ENCODE data around the gene NAPA.
"Not testable (repeated sequence)": the region's sequence is repeated elsewhere in the genome, so short reads cannot be mapped to it uniquely, and the experiment has no call there.

Gene NAPA

GRCh38 chr19:47499863-47500830, 14.7 kb downstream of the NAPA start:
- DNase-seq: no peak

- no peak for DNase-seq
These were observed 15.5 kb downstream of the NAPA start for GRCh38 chr19:47499371-47499770.

GRCh38 chr19:47498561-47498960, 16.3 kb downstream of the NAPA start:
- DNase-seq: no peak

DNA sequence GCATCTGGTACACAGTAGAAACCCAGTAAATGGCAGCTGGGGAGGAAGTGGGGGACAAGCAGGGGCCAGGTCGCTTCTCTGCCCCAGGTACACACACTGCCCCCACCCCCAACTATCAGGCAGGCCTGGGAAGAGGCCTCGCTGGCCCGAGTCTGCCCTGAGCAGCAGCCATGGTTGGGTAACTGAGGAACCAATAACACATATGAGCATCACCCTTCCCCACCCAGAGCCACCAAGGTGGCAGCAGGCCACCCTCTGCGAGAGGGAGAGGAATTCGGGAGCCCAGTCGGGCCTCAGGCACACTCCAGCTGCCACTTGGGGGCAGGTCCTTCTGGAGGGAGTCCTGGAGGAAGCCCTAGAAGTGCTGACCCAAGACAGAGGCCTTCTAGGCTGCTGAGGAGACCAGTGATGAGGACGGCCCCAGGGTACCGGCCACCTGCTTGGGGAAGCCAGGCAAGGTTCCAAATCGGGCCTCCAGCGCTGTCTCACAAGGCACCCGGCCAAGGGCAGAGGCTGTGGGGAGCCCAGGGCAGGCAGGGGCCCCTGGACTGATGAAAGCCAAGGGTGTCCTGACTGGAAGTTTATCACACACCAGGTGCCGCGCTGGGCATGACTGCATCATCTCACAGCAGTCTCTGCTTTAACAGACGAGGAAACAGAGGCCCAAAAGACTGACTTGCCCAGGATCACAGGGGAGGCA, 16.9 kb downstream of the NAPA start:
- no peak for DNase-seq

DNA sequence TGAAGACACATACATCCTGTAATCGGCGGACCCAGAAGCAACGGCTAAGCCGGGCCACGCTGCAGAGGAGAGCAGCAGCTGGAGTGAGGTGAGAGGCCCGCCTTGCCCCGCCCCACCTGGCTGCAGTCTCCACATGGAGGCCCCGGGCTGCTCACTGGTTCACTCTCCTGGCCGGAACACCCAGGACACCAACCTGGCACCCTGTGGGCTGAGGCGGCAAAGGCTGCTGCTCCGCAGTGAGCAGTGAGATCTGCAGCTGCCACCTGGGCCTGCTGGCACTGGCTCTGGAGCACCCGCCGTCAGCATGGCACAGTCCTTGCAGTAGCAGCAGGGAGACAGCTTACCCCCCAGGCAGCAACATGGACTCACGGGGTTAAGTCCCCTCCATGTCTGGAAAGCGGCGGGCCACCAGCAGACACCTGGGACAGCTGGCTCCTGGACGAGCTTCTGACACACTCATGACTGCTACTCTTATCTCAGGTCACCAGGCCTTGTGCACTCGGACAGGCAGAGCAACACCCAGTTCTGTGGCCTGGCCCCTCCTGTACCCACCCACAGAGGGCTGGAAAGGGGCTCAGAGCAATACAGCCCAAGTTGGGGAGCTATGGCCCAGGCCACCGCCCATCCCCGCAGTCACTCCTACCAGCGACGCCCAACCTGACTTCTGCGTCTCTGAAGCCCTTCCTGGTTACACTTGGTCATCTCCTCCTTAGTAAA, 17.7 kb downstream of the NAPA start:
- no peak for DNase-seq

GRCh38 chr19:47495478-47496372, 19.1 kb downstream of the NAPA start:
- no peak for DNase-seq

DNA sequence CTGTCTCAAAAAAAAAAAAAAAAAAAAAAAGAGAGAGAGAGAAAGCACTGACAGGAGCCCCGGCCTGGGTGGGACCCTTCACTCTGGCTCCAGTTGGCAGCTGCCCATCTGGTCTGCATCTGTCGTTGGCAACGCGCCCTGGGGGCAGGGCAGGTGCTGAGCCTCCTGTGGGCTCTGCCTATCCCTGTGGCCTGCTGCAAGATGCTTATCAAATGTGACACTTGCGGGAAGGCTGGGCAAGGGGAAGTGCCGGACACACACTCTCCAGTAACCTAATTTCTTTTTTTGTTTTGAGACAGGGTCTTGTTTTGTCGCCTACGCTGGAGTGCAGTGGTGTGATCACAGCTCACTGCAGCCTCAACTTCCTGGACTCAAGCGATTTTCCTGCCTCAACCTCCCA, 20.1 kb downstream of the NAPA start:
- DNase-seq: no peak

- DNase-seq: no peak
These were observed 20.7 kb downstream of the NAPA start for GRCh38 chr19:47494211-47494547.

GRCh38 chr19:47493378-47494210, 21.3 kb downstream of the NAPA start:
- no peak for DNase-seq

- no peak for DNase-seq
These were observed 22.1 kb downstream of the NAPA start for GRCh38 chr19:47492571-47493377.

DNA sequence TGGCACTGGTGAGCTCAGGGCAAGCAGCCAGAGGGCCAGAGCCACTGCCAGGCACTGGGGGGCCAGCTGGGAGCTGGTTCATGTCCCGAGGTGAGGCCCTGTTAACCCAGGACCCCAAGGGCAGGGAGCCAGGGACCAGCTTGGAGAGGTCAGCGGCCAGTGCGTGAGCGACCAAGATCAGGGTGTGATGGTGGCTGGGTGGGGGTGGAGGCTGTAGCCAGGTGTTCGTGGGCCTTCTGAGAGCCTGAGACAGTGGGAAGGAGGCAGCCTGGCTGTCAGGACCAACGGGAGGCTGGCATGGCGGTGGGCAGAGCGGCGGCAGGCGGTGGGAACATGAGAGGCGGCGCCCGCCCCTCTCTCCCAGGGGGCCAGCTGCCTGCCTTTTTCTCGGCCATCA, 22.7 kb downstream of the NAPA start:
- no peak for DNase-seq

- DNase-seq: no peak
These were observed 23.3 kb downstream of the NAPA start for GRCh38 chr19:47491358-47492136.

- DNase-seq: no peak
These were observed 24.0 kb downstream of the NAPA start for GRCh38 chr19:47490847-47491246.

GRCh38 chr19:47490031-47490430, 24.8 kb downstream of the NAPA start:
- DNase-seq: no peak

DNA sequence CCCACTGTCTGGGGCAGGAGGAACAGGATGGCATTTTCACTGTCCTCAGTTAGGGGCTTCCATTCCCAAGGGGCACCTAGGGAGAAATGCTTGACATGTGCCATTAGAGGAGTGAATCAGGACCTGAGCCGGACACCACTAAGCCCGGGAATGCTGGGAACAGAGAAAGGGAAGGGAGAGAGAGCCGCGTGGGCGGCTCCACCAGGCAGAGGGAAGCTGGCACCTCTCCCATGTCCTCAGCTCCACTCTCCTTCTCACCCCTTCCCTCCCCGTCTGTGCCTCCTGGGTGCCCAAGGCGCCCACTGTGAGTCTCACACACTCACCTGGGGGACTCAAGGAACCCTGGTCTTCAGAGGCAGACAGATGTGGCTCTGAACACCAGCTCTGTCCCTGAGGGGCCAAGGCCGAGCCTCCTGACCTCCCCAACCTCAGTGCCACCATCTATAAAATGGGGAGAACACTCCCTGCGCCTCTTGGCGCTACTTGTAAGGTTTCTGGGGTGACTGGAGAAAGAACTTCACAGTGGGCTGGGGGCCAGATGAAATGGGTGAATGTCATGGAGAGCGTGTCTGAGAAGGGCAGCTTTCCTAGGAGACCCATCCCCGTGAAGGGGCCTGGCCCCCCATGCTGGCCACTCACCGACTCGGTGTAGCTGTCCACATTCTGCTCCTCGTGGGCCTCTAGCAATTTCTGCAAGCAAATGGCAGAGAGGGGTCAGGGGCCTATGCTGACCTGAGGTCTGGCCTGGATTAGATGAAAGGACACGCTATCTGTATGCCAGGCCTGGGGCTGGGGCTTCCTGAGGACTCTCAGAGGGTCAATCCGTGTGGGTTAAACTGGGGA, 25.6 kb downstream of the NAPA start:
- no peak for DNase-seq

GRCh38 chr19:47487551-47488515, 27.0 kb downstream of the NAPA start:
- no peak for DNase-seq

DNA sequence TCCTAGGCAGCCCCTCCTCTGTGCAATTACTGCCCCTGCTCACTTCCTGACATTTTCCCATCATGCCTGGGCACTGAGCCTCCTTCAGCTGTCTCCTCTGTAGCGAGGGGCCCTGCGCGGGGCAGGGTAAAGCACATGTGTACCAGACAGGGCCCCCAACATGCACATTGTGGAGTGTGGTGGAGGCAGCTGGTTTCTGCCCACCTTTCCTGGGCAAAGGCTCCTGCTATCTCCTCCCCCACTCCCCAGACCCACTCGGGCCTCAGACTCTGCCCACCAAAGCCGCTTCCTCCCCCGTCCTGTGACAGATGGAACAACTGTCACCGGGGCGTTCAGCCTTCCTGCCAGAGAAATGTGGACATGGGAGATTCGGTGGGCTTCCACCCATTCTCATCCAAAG, 28.0 kb downstream of the NAPA start:
- no peak for DNase-seq

DNA sequence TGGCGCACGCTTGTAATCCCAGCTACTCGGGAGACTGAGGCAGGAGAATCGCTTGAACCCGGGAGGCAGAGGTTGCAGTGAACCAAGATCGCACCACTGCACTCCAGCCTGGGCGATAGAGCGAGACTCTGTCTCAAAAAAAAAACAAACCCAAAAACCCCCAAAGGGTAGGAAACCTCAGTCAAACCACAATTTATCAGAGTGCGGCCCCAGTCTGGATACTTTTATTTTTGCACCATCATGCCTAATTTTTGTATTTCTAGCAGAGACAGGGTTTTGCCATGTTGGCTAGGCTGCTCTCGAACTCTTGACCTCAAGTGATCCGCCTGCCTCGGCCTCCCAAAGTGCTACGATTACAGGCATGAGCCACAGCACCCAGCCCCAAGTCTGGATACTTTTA, 28.6 kb downstream of the NAPA start:
- not testable (repeated sequence) for DNase-seq
